Lower lobe of right lung (tissue), 2 donors: ENCODE measurements around the gene TMEM238. TPM values are rescaled to one million over a fixed set of nuclear protein-coding genes. Genes with fewer than 3 reads are reported as not detected.
"Not testable (repeated sequence)": the region's sequence is repeated elsewhere in the genome, so short reads cannot be mapped to it uniquely, and the experiment has no call there.

Experiments
- ATAC-seq, 2 donors: fragments of 200-7000 bp; cut with Tn5 transposase; one replicate each; pipeline ENCODE4 v1.9.1; 2020 to 2022; ENCODE audit warnings: mild to moderate bottlenecking in 2 of 2, moderate library complexity in 2 of 2
- DNase-seq: peaks from one replicate; pipeline ENCODE4 v3.0.0-alpha.2; 2020
- H3K27ac ChIP-seq: fragments of 200-600 bp; one replicate; pipeline ENCODE4 v1.8.0; 2022
- H3K27me3 ChIP-seq: fragments of 200-600 bp; one replicate; pipeline ENCODE4 v1.8.0; 2022; ENCODE audit warnings: low read depth
- H3K36me3 ChIP-seq: fragments of 200-600 bp; one replicate; pipeline ENCODE4 v1.8.0; 2022; ENCODE audit warnings: mild to moderate bottlenecking
- H3K4me1 ChIP-seq: fragments of 200-600 bp; one replicate; pipeline ENCODE4 v1.8.0; 2022
- H3K4me3 ChIP-seq: fragments of 200-600 bp; one replicate; pipeline ENCODE4 v1.8.0; 2022; ENCODE audit warnings: mild to moderate bottlenecking
- H3K9me3 ChIP-seq: fragments of 200-600 bp; one replicate; pipeline ENCODE4 v1.8.0; 2022
- CTCF ChIP-seq: fragments of 200-600 bp; IDR thresholded peaks from one replicate; pipeline ENCODE4 v1.8.0; 2022; ENCODE audit warnings: antibody characterized with exemption, mild to moderate bottlenecking
- intact Hi-C: fragments of 100-400 bp; cut with DNase I; formaldehyde crosslinking; loops from one replicate; pipeline ENCODE4 v1.11.0; 2022
- total RNA-seq: library from RNA; stranded (reverse); fragmentation: NEBNext Ultra II Directional; extraction: Animal tissue kit (Norgen Biotek cat#: 25700); gene quantifications from one replicate; pipeline ENCODE4 v1.2.1, GENCODE V29; 2021
- donor health status: DM: no; HTN: yes; CAD: no; lungs with severe emphysema.

TMEM238 gene
- total RNA-seq, 1 donor from 2014 or later, result 16.4 TPM

GRCh38 chr19:55418185-55418584, 34.1 kb upstream of the TMEM238 start:
- TF ChIP-seq CTCF, result peak; percentile 62
- intact Hi-C loops, result no loop called here
- Histone ChIP-seq H3K4me3 (no peak overlapping the region), H3K9me3 (no peaks in the 10 kb centered on the region), H3K36me3 (no peaks in the 10 kb centered on the region), H3K4me1 (no peaks in the 10 kb centered on the region), H3K27me3 (no peaks in the 10 kb centered on the region), H3K27ac (no peak overlapping the region)
- ATAC-seq (peak; percentile 82 to 85), DNase-seq (no peak)

GRCh38 chr19:55410168-55410567, 26.1 kb upstream of the TMEM238 start:
- DNase-seq (no peak), ATAC-seq (no peak)
- Histone ChIP-seq H3K4me1 (peaks cover 14% of the 10 kb centered on the region), H3K4me3 (no peak overlapping the region), H3K36me3 (peaks cover 13% of the 10 kb centered on the region), H3K9me3 (no peaks in the 10 kb centered on the region), H3K27ac (no peak overlapping the region), H3K27me3 (no peaks in the 10 kb centered on the region)
- no peak for TF ChIP-seq CTCF
- intact Hi-C loops, result no loop called here

GRCh38 chr19:55409179-55409578, 25.1 kb upstream of the TMEM238 start:
- intact Hi-C loops, DNase-seq, H3K27ac ChIP-seq, ATAC-seq, H3K4me3 ChIP-seq, H3K27me3 ChIP-seq, H3K9me3 ChIP-seq: not testable (repeated sequence)
- peaks cover 19% of the 10 kb centered on the region for H3K36me3 ChIP-seq
- H3K4me1 ChIP-seq, result peaks cover 14% of the 10 kb centered on the region

- DNase-seq, result no peak
- Histone ChIP-seq H3K4me1 (peaks cover 14% of the 10 kb centered on the region), H3K27ac (peak overlapping the region; percentile 93), H3K36me3 (peaks cover 26% of the 10 kb centered on the region), H3K27me3 (no peaks in the 10 kb centered on the region), H3K4me3 (peak overlapping the region; percentile 94), H3K9me3 (no peaks in the 10 kb centered on the region)
- TF ChIP-seq CTCF, result no peak
- intact Hi-C loops, result no loop called here
- ATAC-seq, result no peak
Observed at GRCh38 chr19:55408533-55408872, 24.4 kb upstream of the TMEM238 start.

DNA sequence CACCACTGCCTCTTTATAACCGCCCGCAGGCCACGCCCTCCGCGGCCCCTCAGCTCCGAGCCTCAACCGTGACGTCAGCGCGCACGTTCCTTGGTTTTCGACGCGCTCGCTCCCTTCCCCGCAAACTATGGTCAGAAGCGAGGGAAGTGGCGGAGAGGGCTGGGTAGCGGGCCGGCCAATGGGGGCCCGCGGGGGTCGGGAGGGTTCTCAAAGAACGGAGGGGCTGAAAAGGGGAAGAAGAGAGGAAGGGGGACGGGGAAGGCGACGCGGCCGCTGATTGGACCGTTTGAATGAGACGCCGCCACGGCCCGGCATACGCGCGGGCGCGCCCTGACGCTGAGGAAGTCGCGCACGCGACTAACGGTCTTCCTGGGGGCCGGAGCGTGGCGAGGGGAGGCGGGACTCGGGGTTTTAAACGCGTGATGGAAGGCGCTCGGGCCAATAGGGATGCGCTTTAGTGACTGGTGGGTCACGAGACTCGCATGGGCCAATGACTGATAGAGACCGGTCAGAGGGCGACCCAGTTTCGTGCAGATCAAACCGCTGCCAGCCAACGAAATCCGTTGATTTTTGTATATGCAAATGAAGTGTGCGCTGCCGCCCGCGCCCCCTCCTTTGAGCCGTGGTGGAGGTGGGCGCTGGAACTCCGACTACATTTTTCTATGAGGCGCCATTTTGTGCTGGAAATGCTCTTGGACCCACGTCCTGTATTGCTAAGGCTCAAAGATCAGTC, 23.9 kb upstream of the TMEM238 start:
- intact Hi-C loops, result no loop called here
- TF ChIP-seq CTCF, result no peak
- H3K27me3 ChIP-seq, result no peaks in the 10 kb centered on the region
- peaks cover 31% of the 10 kb centered on the region for H3K36me3 ChIP-seq
- H3K27ac ChIP-seq, result peak overlapping the region; percentile 93
- peaks cover 14% of the 10 kb centered on the region for H3K4me1 ChIP-seq
- ATAC-seq (peak; percentile 97 to 98), DNase-seq (peak; percentile 99)
- no peaks in the 10 kb centered on the region for H3K9me3 ChIP-seq
- peak overlapping the region; percentile 94 for H3K4me3 ChIP-seq

DNA sequence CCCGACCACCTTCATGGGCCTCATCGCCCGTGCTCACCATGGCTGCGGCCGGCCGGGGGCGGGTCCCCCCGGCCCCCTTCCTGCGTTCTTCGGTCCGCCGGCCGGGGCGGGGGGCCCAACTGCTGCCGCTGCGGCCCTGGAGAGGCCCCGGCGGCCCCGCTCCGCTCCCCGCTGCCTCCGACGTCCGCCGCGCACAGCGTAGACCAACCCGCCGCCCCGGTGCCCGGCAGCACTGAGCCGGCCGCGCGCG, 23.4 kb upstream of the TMEM238 start, which contains the start of gene UBE2S:
Gene UBE2S, minus strand, starts transcription at position 239 of the 250 bp plus-strand sequence. Its CDS starts 199 bp downstream, at position 40.
- intact Hi-C loops, DNase-seq, H3K9me3 ChIP-seq, H3K27me3 ChIP-seq: not testable (repeated sequence)
- peak in 1 of 2 donors; percentile 17 for ATAC-seq
- Histone ChIP-seq H3K27ac (peak within 1 kb of the TSS; percentile 93), H3K4me3 (peak within 1 kb of the TSS; percentile 94), H3K36me3 (peaks cover 36% of the 10 kb centered on the region), H3K4me1 (peaks cover 14% of the 10 kb centered on the region)
